ENCODE data around the gene FAM89A. TPM values are rescaled to one million over a fixed set of nuclear protein-coding genes. Genes with fewer than 3 reads are reported as not detected.

Gene FAM89A
- total and polyA plus RNA-seq, 2 donors (not counting 3 experiments of a cell fraction or from before 2014, with no cell fraction given), result 21.0 to 24.0 TPM

DNA sequence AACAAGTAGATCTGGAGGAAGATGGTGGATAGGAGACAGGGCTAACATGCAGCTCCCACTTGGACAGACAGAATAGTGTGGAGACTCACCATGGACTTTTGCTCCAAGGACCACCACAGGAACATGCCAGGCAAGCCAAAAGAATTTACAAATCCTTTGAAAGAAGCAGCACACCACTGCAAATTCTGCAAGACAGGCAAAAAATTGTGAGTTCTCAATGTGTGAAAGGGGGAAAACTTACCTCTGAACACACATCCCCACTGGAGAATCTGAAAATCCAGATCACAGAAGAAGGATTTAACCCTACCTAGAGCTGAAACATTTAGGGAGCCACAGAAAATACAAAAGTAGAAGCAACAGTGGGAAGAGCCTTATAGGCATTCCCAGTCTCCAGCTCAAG is 38.2 kb downstream of the FAM89A start:
- Histone ChIP-seq H3K4me3 (replicated peaks in 1 of 3; ENCODE audit: insufficient read depth in 1 of 3, low read depth in 1 of 3, low read length in 3 of 3) (no peak overlapping the region), H3K79me2 (ENCODE audit: control insufficient read depth, insufficient read depth, low read length) (no peaks in the 10 kb centered on the region), H2AFZ (ENCODE audit: low read depth, low read length) (no peak overlapping the region), H3K9me1 (replicated peaks; ENCODE audit: control insufficient read depth, extremely low read depth, insufficient read depth, low read length) (no peaks in the 10 kb centered on the region), H3K9ac (replicated peaks; ENCODE audit: extremely low read depth, insufficient read depth, low read length) (no peak overlapping the region), H3K27me3 (ENCODE audit: control insufficient read depth in 2 of 2, insufficient read depth in 2 of 2, low read length in 2 of 2) (no peaks in the 10 kb centered on the region), H3K4me1 (ENCODE audit: control insufficient read depth, extremely low read depth, insufficient read depth, low read length) (no peaks in the 10 kb centered on the region), H3K4me2 (ENCODE audit: insufficient read depth, low read length) (no peak overlapping the region), H3K9me3 (replicated peaks; ENCODE audit: control insufficient read depth, insufficient read depth, low read length) (no peaks in the 10 kb centered on the region), H4K20me1 (replicated peaks; ENCODE audit: control insufficient read depth, extremely low read depth, insufficient read depth, low read length) (no peaks in the 10 kb centered on the region), H3K27ac (ENCODE audit: insufficient read depth, low read depth, low read length) (no peak overlapping the region), H3K36me3 (ENCODE audit: control insufficient read depth in 2 of 2, extremely low read depth in 1 of 2, insufficient read depth in 2 of 2, low read length in 2 of 2) (peaks cover 6 to 28% of the 10 kb centered on the region in 2 experiments)
- no TSS peak for BruUV-seq (replicated peaks)
- ChIA-PET CTCF (interaction anchor here (0.9 kb wide), 1 partner anchor 8 kb away, joined by 3 read pairs; no protein-coding TSS in a partner anchor), POLR2A (no interaction called here)
- TF ChIP-seq GATA2 (IDR thresholded peaks at IDR 0.05; ENCODE audit: insufficient read depth, insufficient read length, low read depth, low read length) (no peak), EZH2 (IDR thresholded peaks at IDR 0.05; ENCODE audit: borderline replicate concordance, low read depth, low read length, severe bottlenecking) (no peak)
- TF ChIP-seq, protein P1, sequence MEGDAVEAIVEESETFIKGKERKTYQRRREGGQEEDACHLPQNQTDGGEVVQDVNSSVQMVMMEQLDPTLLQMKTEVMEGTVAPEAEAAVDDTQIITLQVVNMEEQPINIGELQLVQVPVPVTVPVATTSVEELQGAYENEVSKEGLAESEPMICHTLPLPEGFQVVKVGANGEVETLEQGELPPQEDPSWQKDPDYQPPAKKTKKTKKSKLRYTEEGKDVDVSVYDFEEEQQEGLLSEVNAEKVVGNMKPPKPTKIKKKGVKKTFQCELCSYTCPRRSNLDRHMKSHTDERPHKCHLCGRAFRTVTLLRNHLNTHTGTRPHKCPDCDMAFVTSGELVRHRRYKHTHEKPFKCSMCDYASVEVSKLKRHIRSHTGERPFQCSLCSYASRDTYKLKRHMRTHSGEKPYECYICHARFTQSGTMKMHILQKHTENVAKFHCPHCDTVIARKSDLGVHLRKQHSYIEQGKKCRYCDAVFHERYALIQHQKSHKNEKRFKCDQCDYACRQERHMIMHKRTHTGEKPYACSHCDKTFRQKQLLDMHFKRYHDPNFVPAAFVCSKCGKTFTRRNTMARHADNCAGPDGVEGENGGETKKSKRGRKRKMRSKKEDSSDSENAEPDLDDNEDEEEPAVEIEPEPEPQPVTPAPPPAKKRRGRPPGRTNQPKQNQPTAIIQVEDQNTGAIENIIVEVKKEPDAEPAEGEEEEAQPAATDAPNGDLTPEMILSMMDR (IDR thresholded peaks at IDR 0.05; ENCODE audit: extremely low read depth in 1 of 2, insufficient read depth in 1 of 2, low read depth in 1 of 2, low read length in 2 of 2), result no peak
- DNase-seq (ENCODE audit: low read depth, low spot score) (no peak), FAIRE-seq (no peak)
- dilution Hi-C loops (cut with MboI; ENCODE audit: extremely low pct_ligation_motif_present, low sequenced_read_pairs) (no loop called here), intact Hi-C loops (cut with micrococcal nuclease) (no loop called here)

DNA sequence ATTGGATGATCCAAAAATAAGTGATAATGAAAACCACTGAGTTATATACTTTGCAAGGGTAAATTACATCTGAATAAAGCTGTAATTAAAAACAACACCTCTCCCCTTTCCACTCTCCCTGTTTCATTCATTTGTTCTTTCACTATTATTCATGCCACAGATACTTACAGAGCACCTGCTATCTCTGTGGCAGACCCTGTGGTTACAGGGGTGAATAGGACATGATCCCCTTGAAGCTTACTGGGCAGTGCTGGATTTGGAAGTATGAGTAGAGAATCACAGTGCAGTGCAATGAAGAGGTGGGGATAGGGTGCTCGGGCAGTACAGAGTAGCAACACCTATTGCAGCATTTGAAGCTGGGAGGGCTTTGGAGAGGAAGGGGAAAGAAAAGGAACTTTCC is 39.4 kb downstream of the FAM89A start:
- no peak overlapping the region for H3K9ac ChIP-seq (replicated peaks; ENCODE audit: extremely low read depth, insufficient read depth, low read length)
- no peaks in the 10 kb centered on the region for H3K79me2 ChIP-seq (ENCODE audit: control insufficient read depth, insufficient read depth, low read length)
- H3K27ac ChIP-seq (ENCODE audit: insufficient read depth, low read depth, low read length), result no peak overlapping the region
- no peak overlapping the region for H3K4me2 ChIP-seq (ENCODE audit: insufficient read depth, low read length)
- dilution Hi-C loops (cut with MboI; ENCODE audit: extremely low pct_ligation_motif_present, low sequenced_read_pairs) (no loop called here), intact Hi-C loops (cut with micrococcal nuclease) (no loop called here)
- no peaks in the 10 kb centered on the region for H4K20me1 ChIP-seq (replicated peaks; ENCODE audit: control insufficient read depth, extremely low read depth, insufficient read depth, low read length)
- DNase-seq (ENCODE audit: low read depth, low spot score) (no peak), FAIRE-seq (no peak)
- no peaks in the 10 kb centered on the region for H3K9me1 ChIP-seq (replicated peaks; ENCODE audit: control insufficient read depth, extremely low read depth, insufficient read depth, low read length)
- TF ChIP-seq, protein P2, sequence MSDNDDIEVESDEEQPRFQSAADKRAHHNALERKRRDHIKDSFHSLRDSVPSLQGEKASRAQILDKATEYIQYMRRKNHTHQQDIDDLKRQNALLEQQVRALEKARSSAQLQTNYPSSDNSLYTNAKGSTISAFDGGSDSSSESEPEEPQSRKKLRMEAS (IDR thresholded peaks at IDR 0.05; ENCODE audit: insufficient read depth, insufficient read length), result no peak
- TF ChIP-seq, protein P1 (IDR thresholded peaks at IDR 0.05; ENCODE audit: extremely low read depth in 1 of 2, insufficient read depth in 1 of 2, low read depth in 1 of 2, low read length in 2 of 2), result no peak
- TF ChIP-seq POLR2AphosphoS5 (IDR thresholded peaks at IDR 0.05; ENCODE audit: insufficient read depth, low read depth, low read length), result no peak
- TF ChIP-seq EZH2 (IDR thresholded peaks at IDR 0.05; ENCODE audit: borderline replicate concordance, low read depth, low read length, severe bottlenecking), result no peak
- TF ChIP-seq FOS (IDR thresholded peaks at IDR 0.05; ENCODE audit: borderline replicate concordance, insufficient read depth, low read length), result no peak
- TF ChIP-seq POLR2A (IDR thresholded peaks at IDR 0.05; ENCODE audit: low read depth, low read length), result no peak
- no peak for TF ChIP-seq GATA2 (IDR thresholded peaks at IDR 0.05; ENCODE audit: insufficient read depth, insufficient read length, low read depth, low read length)
- TF ChIP-seq JUN (IDR thresholded peaks at IDR 0.05; ENCODE audit: borderline replicate concordance, insufficient read depth, insufficient read length, low read depth), result no peak
- no peak for TF ChIP-seq MYC (IDR thresholded peaks at IDR 0.05; ENCODE audit: low read depth, low read length)
- no peaks in the 10 kb centered on the region for H3K9me3 ChIP-seq (replicated peaks; ENCODE audit: control insufficient read depth, insufficient read depth, low read length)
- ChIA-PET POLR2A (no interaction called here), CTCF (no interaction called here)
- no peaks in the 10 kb centered on the region for H3K4me1 ChIP-seq (ENCODE audit: control insufficient read depth, extremely low read depth, insufficient read depth, low read length)
- H3K27me3 ChIP-seq (ENCODE audit: control insufficient read depth in 2 of 2, insufficient read depth in 2 of 2, low read length in 2 of 2), result no peaks in the 10 kb centered on the region
- H2AFZ ChIP-seq (ENCODE audit: low read depth, low read length), result no peak overlapping the region
- no peak overlapping the region for H3K4me3 ChIP-seq (replicated peaks in 1 of 3; ENCODE audit: insufficient read depth in 1 of 3, low read depth in 1 of 3, low read length in 3 of 3)
- peaks cover 6 to 32% of the 10 kb centered on the region in 2 experiments for H3K36me3 ChIP-seq (ENCODE audit: control insufficient read depth in 2 of 2, extremely low read depth in 1 of 2, insufficient read depth in 2 of 2, low read length in 2 of 2)
- no TSS peak for BruUV-seq (replicated peaks)

Measured in endothelial cell of umbilical vein (primary cell).